Cardiac muscle cell (in vitro differentiated cells and primary cell): ENCODE results near the gene MYO1E. TPM values are rescaled to one million over a fixed set of nuclear protein-coding genes. Genes with fewer than 3 reads are reported as not detected.

ENCODE experiments used
- DNase-seq, 2 donors: peaks; one replicate each; pipeline versions ENCODE4 v3.0.0 to v3.0.0-alpha.2; 2010 to 2017; ENCODE audit warnings: low read depth in 1 of 2, low spot score in 1 of 2
- H3K27ac ChIP-seq: fragments of 200-600 bp; sonication (generic); 2 replicates; pipeline ENCODE4 v1.5.1; 2016
- H3K27me3 ChIP-seq: fragments of 200-600 bp; sonication (generic); 2 replicates; pipeline ENCODE4 v1.6.0; 2016; ENCODE audit warnings: control low read depth
- H3K36me3 ChIP-seq: fragments of 200-600 bp; sonication (generic); 2 replicates; pipeline ENCODE4 v1.5.1; 2016; ENCODE audit warnings: control low read depth
- H3K4me1 ChIP-seq: fragments of 200-600 bp; sonication (generic); 2 replicates; pipeline ENCODE4 v1.8.1; 2017; ENCODE audit warnings: low read depth, mild to moderate bottlenecking, mixed run types
- H3K4me3 ChIP-seq: fragments of 200-600 bp; sonication (generic); 2 replicates; pipeline ENCODE4 v1.5.1; 2016; ENCODE audit warnings: mild to moderate bottlenecking
- H3K9me3 ChIP-seq: fragments of 200-600 bp; sonication (generic); 2 replicates; pipeline ENCODE4 v1.5.1; 2017; ENCODE audit warnings: low read depth, mild to moderate bottlenecking, control low read depth
- CTCF ChIP-seq: IDR thresholded peaks from 2 replicates; pipeline ENCODE4 v1.5.1; 2012; ENCODE audit warnings: low read depth, mild to moderate bottlenecking, low read length
- polyA plus RNA-seq: library from polyadenylated mRNA; unstranded; fragments of >200 nt; fragmentation: Nextera tagmentation; extraction: Ambion mirVana; gene quantifications from 2 replicates; pipeline ENCODE4 v1.2.1, GENCODE V29; 2016
- total RNA-seq: library from RNA; depleted of rRNA; stranded (reverse); fragments of >200 nt; gene quantifications from 2 replicates; pipeline ENCODE4 v1.2.3, GENCODE V29; 2016

Gene MYO1E
- total and polyA plus RNA-seq, 2 experiments from 2014 or later: 22.0 to 27.7 TPM

GRCh38 chr15:59360305-59360704, 12.4 kb downstream of the MYO1E start:
- Histone ChIP-seq H3K4me3 (no peak overlapping the region), H3K4me1 (no peaks in the 10 kb centered on the region), H3K9me3 (no peaks in the 10 kb centered on the region), H3K27me3 (no peaks in the 10 kb centered on the region), H3K27ac (no peak overlapping the region), H3K36me3 (no peaks in the 10 kb centered on the region)
- no peak for DNase-seq
- peak; percentile 22 for TF ChIP-seq CTCF

GRCh38 chr15:59355730-59356129, 16.9 kb downstream of the MYO1E start:
- no peak for TF ChIP-seq CTCF
- no peaks in the 10 kb centered on the region for H3K9me3 ChIP-seq
- no peak overlapping the region for H3K27ac ChIP-seq
- H3K4me3 ChIP-seq: no peak overlapping the region
- no peak for DNase-seq
- no peaks in the 10 kb centered on the region for H3K4me1 ChIP-seq
- H3K36me3 ChIP-seq: no peaks in the 10 kb centered on the region
- H3K27me3 ChIP-seq: no peaks in the 10 kb centered on the region

- H3K4me1 ChIP-seq: no peaks in the 10 kb centered on the region
- H3K36me3 ChIP-seq: no peaks in the 10 kb centered on the region
- no peak overlapping the region for H3K27ac ChIP-seq
- H3K4me3 ChIP-seq: no peak overlapping the region
- H3K27me3 ChIP-seq: no peaks in the 10 kb centered on the region
- no peak for DNase-seq
- no peaks in the 10 kb centered on the region for H3K9me3 ChIP-seq
- no peak for TF ChIP-seq CTCF
These were observed 18.1 kb downstream of the MYO1E start for GRCh38 chr15:59354417-59355031.

- TF ChIP-seq CTCF: no peak
- Histone ChIP-seq H3K36me3 (no peaks in the 10 kb centered on the region), H3K27me3 (no peaks in the 10 kb centered on the region), H3K4me3 (no peak overlapping the region), H3K4me1 (no peaks in the 10 kb centered on the region), H3K9me3 (no peaks in the 10 kb centered on the region), H3K27ac (no peak overlapping the region)
- no peak for DNase-seq
These were observed 18.7 kb downstream of the MYO1E start for GRCh38 chr15:59353994-59354416.

DNA sequence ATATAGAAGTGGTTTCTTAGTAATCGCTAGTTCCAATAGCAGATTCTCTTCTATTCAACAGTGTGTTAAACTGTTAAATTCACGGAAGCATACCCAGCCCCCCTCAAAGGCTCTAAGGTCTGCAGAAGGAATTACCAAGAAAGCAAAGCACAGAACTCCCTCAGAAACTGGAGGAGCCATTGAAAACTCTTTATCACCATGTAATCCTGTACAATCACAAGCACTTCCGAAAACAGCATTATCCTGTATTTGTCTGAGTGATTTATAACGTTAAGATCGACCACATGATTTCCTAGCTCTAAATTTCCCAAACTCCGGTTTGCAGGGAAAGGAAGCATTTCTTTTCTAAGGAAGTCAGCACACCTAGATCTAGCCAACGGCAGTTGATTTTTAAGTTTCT, 20.0 kb downstream of the MYO1E start:
- Histone ChIP-seq H3K9me3 (no peaks in the 10 kb centered on the region), H3K27me3 (no peaks in the 10 kb centered on the region), H3K4me1 (no peaks in the 10 kb centered on the region), H3K4me3 (no peak overlapping the region), H3K27ac (no peak overlapping the region), H3K36me3 (no peaks in the 10 kb centered on the region)
- TF ChIP-seq CTCF: no peak
- DNase-seq: no peak

GRCh38 chr15:59352189-59352588, 20.5 kb downstream of the MYO1E start:
- DNase-seq: no peak
- Histone ChIP-seq H3K27me3 (no peaks in the 10 kb centered on the region), H3K9me3 (no peaks in the 10 kb centered on the region), H3K4me3 (no peak overlapping the region), H3K27ac (no peak overlapping the region), H3K36me3 (no peaks in the 10 kb centered on the region), H3K4me1 (no peaks in the 10 kb centered on the region)
- TF ChIP-seq CTCF: no peak
